Gastrocnemius medialis (tissue), 4 donors: ENCODE data around the gene LRRN3. TPM values are rescaled to one million over a fixed set of nuclear protein-coding genes. Genes with fewer than 3 reads are reported as not detected.

Experiments used
- ATAC-seq, 2 donors: fragments of 150-250 bp; one replicate each; pipeline ENCODE4 v1.9.1; 2016
- DNase-seq, 2 donors: peaks; one replicate each; pipeline ENCODE4 v3.0.0-alpha.2; 2019
- H3K27ac ChIP-seq, 4 donors: fragments of 200-600 bp; sonication (generic); 1 replicate in 1 of 4; 2 replicates in 3 of 4; pipeline ENCODE4 v1.5.1; 2016 to 2018; ENCODE audit warnings: mild to moderate bottlenecking in 2 of 4, moderate library complexity in 1 of 4
- H3K27me3 ChIP-seq, 3 donors: fragments of 200-600 bp; sonication (generic) in 2 of 3; 1 replicate in 1 of 3; 2 replicates in 2 of 3; pipeline versions ENCODE4 v1.5.1 to v1.6.0; 2016 to 2019; ENCODE audit warnings: mild to moderate bottlenecking in 1 of 3, moderate library complexity in 1 of 3
- H3K36me3 ChIP-seq, 2 donors: fragments of 200-600 bp; sonication (generic) in 1 of 2; one replicate each; pipeline ENCODE4 v1.5.1; 2017 to 2018
- H3K4me1 ChIP-seq, 2 donors: fragments of 200-600 bp; sonication (generic) in 1 of 2; one replicate each; pipeline ENCODE4 v1.5.1; 2016 to 2017; ENCODE audit warnings: mild to moderate bottlenecking in 2 of 2
- H3K4me3 ChIP-seq, 4 donors: fragments of 200-600 bp; sonication (generic) in 3 of 4; 1 replicate in 1 of 4; 2 replicates in 3 of 4; pipeline ENCODE4 v1.5.1; 2016 to 2019; ENCODE audit warnings: mild to moderate bottlenecking in 2 of 4
- H3K9me3 ChIP-seq, 3 donors: fragments of 200-600 bp; sonication (generic) in 2 of 3; 1 replicate in 1 of 3; 2 replicates in 2 of 3; pipeline ENCODE4 v1.5.1; 2016 to 2019
- CTCF ChIP-seq, 5 experiments: fragments of 450-650 bp in 3 of 5; fragments of 200-600 bp in 2 of 5; sonication (generic) in 2 of 5; IDR thresholded peaks in 4 of 5; conservative IDR thresholded peaks in 1 of 5; 1 replicate in 4 of 5; 2 replicates in 1 of 5; pipeline ENCODE4 v1.5.1; 2016 to 2019; ENCODE audit warnings: antibody characterized with exemption in 5 of 5, mild to moderate bottlenecking in 3 of 5, moderate library complexity in 3 of 5
- POLR2A ChIP-seq, 2 donors: fragments of 450-650 bp; IDR thresholded peaks; one replicate each; pipeline ENCODE4 v1.6.1; 2017; ENCODE audit warnings: antibody characterized with exemption in 2 of 2, mild to moderate bottlenecking in 2 of 2, moderate library complexity in 2 of 2
- in situ Hi-C, 4 donors: fragments of 200-750 bp; cut with MboI; loops; one replicate each; pipeline versions ENCODE4 v1.15.0 to v1.8.0; 2017; ENCODE audit warnings: low sequenced_read_pairs in 4 of 4
- intact Hi-C: fragments of 100-400 bp; cut with DNase I; formaldehyde crosslinking; loops from one replicate; pipeline ENCODE4 v1.15.1; 2023; ENCODE audit warnings: low total_unique reads
- total RNA-seq, 4 donors: library from RNA; depleted of rRNA; stranded (reverse); fragments of >200 nt; gene quantifications; one replicate each; pipeline versions ENCODE4 v1.1.0 to v1.2.3, GENCODE V29; 2016

The LRRN3 gene
- total RNA-seq, 4 donors from 2014 or later = 0.42 to 11.7 (median 6.9) TPM

DNA sequence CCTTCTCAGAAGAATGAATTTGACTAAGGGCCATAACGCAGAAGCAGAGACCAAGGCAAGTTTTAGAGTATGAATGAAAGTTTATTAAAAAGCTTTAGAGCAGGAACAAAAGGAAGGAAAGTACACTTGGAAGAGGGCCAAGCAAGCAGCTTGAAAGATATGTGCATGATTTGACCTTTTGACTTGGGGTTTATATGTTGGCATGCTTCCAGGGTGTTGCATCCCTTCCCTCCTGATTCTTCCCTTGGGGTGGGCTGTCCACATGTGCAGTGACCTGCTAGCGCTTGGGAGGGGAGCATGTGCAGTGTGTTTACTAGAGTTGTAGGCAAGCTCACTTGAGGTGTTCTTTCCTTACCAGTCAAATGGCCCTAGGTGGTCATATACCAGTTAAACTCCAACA lies 37.9 kb upstream of the LRRN3 start:
- H3K27me3 ChIP-seq = no peaks in the 10 kb centered on the region
- DNase-seq = no peak
- H3K4me1 ChIP-seq = peaks cover 0 to 3% of the 10 kb centered on the region in 2 donors
- H3K9me3 ChIP-seq = no peaks in the 10 kb centered on the region
- ATAC-seq = no peak
- no peak overlapping the region for H3K27ac ChIP-seq
- intact Hi-C loops (no loop called here), in situ Hi-C loops (no loop called here)
- no peak overlapping the region for H3K4me3 ChIP-seq
- no peaks in the 10 kb centered on the region for H3K36me3 ChIP-seq
- TF ChIP-seq POLR2A (IDR thresholded peaks at IDR 0.05) = no peak
- TF ChIP-seq CTCF (IDR thresholded peaks at IDR 0.05 in 4 of 5, conservative IDR thresholded peaks at IDR 0.05 in 1 of 5) = no peak

- H3K27me3 ChIP-seq = no peaks in the 10 kb centered on the region
- DNase-seq (no peak), ATAC-seq (no peak)
- no peaks in the 10 kb centered on the region for H3K36me3 ChIP-seq
- H3K4me3 ChIP-seq = no peak overlapping the region
- peaks cover 9 to 10% of the 10 kb centered on the region in 2 donors for H3K4me1 ChIP-seq
- H3K9me3 ChIP-seq = no peaks in the 10 kb centered on the region
- in situ Hi-C loops (no loop called here), intact Hi-C loops (no loop called here)
- H3K27ac ChIP-seq = no peak overlapping the region
- TF ChIP-seq CTCF (IDR thresholded peaks at IDR 0.05 in 4 of 5, conservative IDR thresholded peaks at IDR 0.05 in 1 of 5) (no peak), POLR2A (IDR thresholded peaks at IDR 0.05) (no peak)
Measured at GRCh38 chr7:111056371-111056770, 34.6 kb upstream of the LRRN3 start.

- ATAC-seq (no peak), DNase-seq (no peak)
- peaks cover 9 to 10% of the 10 kb centered on the region in 2 donors for H3K4me1 ChIP-seq
- no peak overlapping the region for H3K27ac ChIP-seq
- H3K36me3 ChIP-seq = no peaks in the 10 kb centered on the region
- H3K4me3 ChIP-seq = no peak overlapping the region
- H3K27me3 ChIP-seq = no peaks in the 10 kb centered on the region
- TF ChIP-seq CTCF (IDR thresholded peaks at IDR 0.05 in 4 of 5, conservative IDR thresholded peaks at IDR 0.05 in 1 of 5) (no peak), POLR2A (IDR thresholded peaks at IDR 0.05) (no peak)
- in situ Hi-C loops = no loop called here
- intact Hi-C loops = no loop called here
- H3K9me3 ChIP-seq = no peaks in the 10 kb centered on the region
Measured at GRCh38 chr7:111057066-111057465, 33.9 kb upstream of the LRRN3 start.

DNA sequence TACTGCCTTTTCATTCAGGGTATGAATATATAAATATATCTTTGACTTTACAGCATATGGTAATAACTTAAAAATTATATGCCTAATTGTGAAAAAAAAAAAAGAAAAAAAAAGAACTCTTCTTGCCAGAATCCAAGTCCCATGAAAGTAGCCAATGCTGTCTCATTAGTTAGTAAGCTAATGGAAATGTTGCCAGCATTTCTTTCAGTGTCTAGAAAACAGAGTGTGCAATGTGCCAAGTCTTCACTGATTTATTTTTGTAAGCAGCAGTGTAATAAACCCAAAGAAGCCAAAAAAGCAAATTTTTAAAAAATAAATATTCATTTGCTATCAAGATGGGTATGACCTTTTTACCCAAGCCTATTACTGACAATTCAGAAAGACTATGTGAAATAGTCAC lies 31.1 kb upstream of the LRRN3 start:
- in situ Hi-C loops (no loop called here), intact Hi-C loops (no loop called here)
- no peak for TF ChIP-seq CTCF (IDR thresholded peaks at IDR 0.05 in 4 of 5, conservative IDR thresholded peaks at IDR 0.05 in 1 of 5)
- no peak overlapping the region for H3K4me3 ChIP-seq
- no peaks in the 10 kb centered on the region for H3K27me3 ChIP-seq
- H3K27ac ChIP-seq = no peak overlapping the region
- no peak for DNase-seq
- ATAC-seq = no peak
- H3K9me3 ChIP-seq = no peaks in the 10 kb centered on the region
- no peaks in the 10 kb centered on the region for H3K36me3 ChIP-seq
- peaks cover 6 to 10% of the 10 kb centered on the region in 2 donors for H3K4me1 ChIP-seq

DNA sequence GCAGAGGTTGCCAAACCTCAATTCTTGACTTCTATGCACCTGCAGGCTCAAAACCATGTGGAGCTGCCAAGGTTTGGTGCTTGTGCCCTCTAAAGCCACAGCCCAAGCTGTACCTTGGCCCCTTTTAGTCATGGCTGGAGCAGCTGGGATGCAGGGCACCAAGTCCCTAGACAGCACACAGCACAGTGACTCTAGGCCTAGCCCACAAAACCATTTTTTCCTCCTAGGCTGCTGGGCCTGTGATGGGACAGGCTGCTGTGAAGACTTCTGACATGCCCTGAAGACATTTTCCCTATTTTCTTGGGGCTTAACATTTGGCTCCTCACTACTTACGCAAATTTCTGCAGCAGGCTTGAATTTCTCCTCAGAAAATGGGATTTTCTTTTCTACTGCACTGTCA lies 27.8 kb upstream of the LRRN3 start:
- intact Hi-C loops (no loop called here), in situ Hi-C loops (no loop called here)
- H3K27me3 ChIP-seq = no peaks in the 10 kb centered on the region
- peaks cover 6 to 10% of the 10 kb centered on the region in 2 donors for H3K4me1 ChIP-seq
- ATAC-seq (no peak), DNase-seq (no peak)
- H3K27ac ChIP-seq = no peak overlapping the region
- no peak for TF ChIP-seq POLR2A (IDR thresholded peaks at IDR 0.05)
- no peak for TF ChIP-seq CTCF (IDR thresholded peaks at IDR 0.05 in 4 of 5, conservative IDR thresholded peaks at IDR 0.05 in 1 of 5)
- no peak overlapping the region for H3K4me3 ChIP-seq
- H3K9me3 ChIP-seq = no peaks in the 10 kb centered on the region
- H3K36me3 ChIP-seq = no peaks in the 10 kb centered on the region
